Measurements from ENCODE around the gene FAT1.

GRCh38 chr4:186628058-186628711 lies 95.5 kb downstream of the FAT1 start:
- no peak for TF ChIP-seq CTCF (IDR thresholded peaks at IDR 0.05)
- TF ChIP-seq POLR2A (IDR thresholded peaks at IDR 0.05), result no peak
- no peak for TF ChIP-seq EP300 (IDR thresholded peaks at IDR 0.05; ENCODE audit: low read depth)
- TF ChIP-seq POLR2AphosphoS5 (IDR thresholded peaks at IDR 0.05), result no peak
